Measurements from ENCODE around the gene PXMP4.

DNA sequence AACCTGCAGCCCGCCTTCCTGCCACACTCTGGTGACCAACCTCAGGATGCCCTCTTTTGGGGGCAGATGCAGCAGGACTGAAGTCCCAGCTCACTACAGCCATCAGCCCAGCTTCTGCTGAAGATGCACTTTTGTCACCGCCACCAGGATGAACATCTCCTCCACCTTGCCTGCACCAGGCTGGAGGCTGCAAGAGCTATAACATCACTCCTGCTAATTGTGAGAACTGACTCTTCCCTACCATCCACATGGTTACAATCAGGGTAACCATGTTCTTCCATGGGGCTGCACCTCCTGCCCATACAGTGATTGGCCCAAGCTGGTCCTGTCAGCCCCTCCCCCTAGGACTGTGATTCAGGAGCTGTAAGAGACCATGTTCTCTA is 55.4 kb downstream of the PXMP4 start:
- TF ChIP-seq EZH2 (IDR thresholded peaks at IDR 0.05; ENCODE audit: insufficient read depth, poor library complexity, severe bottlenecking) (no peak), EZH2phosphoT487 (IDR thresholded peaks at IDR 0.05; ENCODE audit: insufficient read depth, low read depth) (no peak)
